Calu3 (cell line): ENCODE results near the gene XDH. TPM values are rescaled to one million over a fixed set of nuclear protein-coding genes. Genes with fewer than 3 reads are reported as not detected.

ENCODE experiments used
- BruUV-seq: library from RNA; stranded (reverse); fragments of 400-500 nt; replicated peaks from 2 replicates; lab custom pipeline; 2021; lab: Mats Ljungman, UMichigan
- CTCF ChIA-PET: fragments of 300-600 bp; sonication (Branson Sonifier 250); formaldehyde crosslinking; loops from one replicate; lab custom pipeline; 2022; ENCODE audit warnings: antibody characterized with exemption; lab: Charles Lee
- DNase-seq: peaks from one replicate; pipeline ENCODE4 v3.0.0; 2022
- H3K27ac Mint-ChIP-seq: one replicate; pipeline ENCODE4 v1.8.0; 2022; ENCODE audit warnings: mixed read lengths; ENCODE audit not compliant: unreplicated experiment
- H3K27me3 Mint-ChIP-seq: one replicate; pipeline ENCODE4 v1.8.0; 2022; ENCODE audit warnings: mixed read lengths; ENCODE audit not compliant: unreplicated experiment
- H3K36me3 Mint-ChIP-seq: one replicate; pipeline ENCODE4 v1.8.0; 2022; ENCODE audit warnings: mild to moderate bottlenecking, moderate library complexity, mixed read lengths; ENCODE audit not compliant: insufficient read depth, unreplicated experiment
- H3K4me1 Mint-ChIP-seq: one replicate; pipeline ENCODE4 v1.8.0; 2022; ENCODE audit warnings: mild to moderate bottlenecking, low read depth, mixed read lengths; ENCODE audit not compliant: unreplicated experiment
- H3K4me3 Mint-ChIP-seq: one replicate; pipeline ENCODE4 v1.8.0; 2022; ENCODE audit warnings: mild to moderate bottlenecking, low read depth, moderate library complexity, mixed read lengths; ENCODE audit not compliant: unreplicated experiment
- H3K9me3 Mint-ChIP-seq: one replicate; pipeline ENCODE4 v1.8.0; 2022; ENCODE audit warnings: low read depth, mixed read lengths; ENCODE audit not compliant: unreplicated experiment
- intact Hi-C: fragments of 100-400 bp; cut with micrococcal nuclease; formaldehyde crosslinking; loops from one replicate; pipeline ENCODE4 v1.10.0; 2022; ENCODE audit not compliant: unreplicated experiment
- total RNA-seq: library from RNA; stranded (reverse); gene quantifications from 2 replicates; pipeline ENCODE4 v1.2.3, GENCODE V29; 2022
- TF ChIP-seq, protein P1 (sequence below): fragments of 200-600 bp; IDR thresholded peaks from one replicate; pipeline ENCODE4 v1.8.0; 2022; ENCODE audit warnings: antibody characterized with exemption; ENCODE audit not compliant: unreplicated experiment

Gene XDH
- total RNA-seq, 1 experiment from 2014 or later: 4.2 TPM

DNA sequence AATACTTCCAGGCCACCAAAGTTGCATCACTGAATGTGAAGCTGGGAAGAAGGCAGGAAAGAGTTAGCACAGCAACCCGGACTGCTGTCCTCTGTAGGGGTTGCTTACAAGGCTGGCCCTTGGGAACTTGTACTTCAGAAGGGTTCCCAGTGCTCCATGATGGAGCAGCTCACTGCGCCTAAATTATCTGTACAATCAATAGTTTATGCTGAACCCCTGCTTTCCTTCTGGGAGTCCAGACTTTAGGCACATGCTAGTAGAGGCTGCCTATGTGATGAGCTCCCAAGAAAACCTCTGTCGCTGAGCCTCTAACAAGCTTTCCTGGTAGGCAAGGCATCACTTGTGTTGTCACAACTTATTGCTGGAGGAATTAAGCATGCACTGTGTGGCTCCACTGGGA is 34.3 kb downstream of the XDH start:
- Mint-ChIP-seq H3K36me3 (peaks cover 16% of the 10 kb centered on the region), H3K4me1 (peaks cover 39% of the 10 kb centered on the region), H3K9me3 (no peaks in the 10 kb centered on the region), H3K4me3 (no peak overlapping the region), H3K27ac (no peak overlapping the region), H3K27me3 (no peaks in the 10 kb centered on the region)
- CTCF ChIA-PET: no interaction called here
- intact Hi-C loops: loop anchor here (5.0 kb wide), 1 partner anchor 47 kb away; no protein-coding TSS in a partner anchor
- TF ChIP-seq, protein P1, sequence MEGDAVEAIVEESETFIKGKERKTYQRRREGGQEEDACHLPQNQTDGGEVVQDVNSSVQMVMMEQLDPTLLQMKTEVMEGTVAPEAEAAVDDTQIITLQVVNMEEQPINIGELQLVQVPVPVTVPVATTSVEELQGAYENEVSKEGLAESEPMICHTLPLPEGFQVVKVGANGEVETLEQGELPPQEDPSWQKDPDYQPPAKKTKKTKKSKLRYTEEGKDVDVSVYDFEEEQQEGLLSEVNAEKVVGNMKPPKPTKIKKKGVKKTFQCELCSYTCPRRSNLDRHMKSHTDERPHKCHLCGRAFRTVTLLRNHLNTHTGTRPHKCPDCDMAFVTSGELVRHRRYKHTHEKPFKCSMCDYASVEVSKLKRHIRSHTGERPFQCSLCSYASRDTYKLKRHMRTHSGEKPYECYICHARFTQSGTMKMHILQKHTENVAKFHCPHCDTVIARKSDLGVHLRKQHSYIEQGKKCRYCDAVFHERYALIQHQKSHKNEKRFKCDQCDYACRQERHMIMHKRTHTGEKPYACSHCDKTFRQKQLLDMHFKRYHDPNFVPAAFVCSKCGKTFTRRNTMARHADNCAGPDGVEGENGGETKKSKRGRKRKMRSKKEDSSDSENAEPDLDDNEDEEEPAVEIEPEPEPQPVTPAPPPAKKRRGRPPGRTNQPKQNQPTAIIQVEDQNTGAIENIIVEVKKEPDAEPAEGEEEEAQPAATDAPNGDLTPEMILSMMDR: no peak
- BruUV-seq: no TSS peak
- DNase-seq: no peak

DNA sequence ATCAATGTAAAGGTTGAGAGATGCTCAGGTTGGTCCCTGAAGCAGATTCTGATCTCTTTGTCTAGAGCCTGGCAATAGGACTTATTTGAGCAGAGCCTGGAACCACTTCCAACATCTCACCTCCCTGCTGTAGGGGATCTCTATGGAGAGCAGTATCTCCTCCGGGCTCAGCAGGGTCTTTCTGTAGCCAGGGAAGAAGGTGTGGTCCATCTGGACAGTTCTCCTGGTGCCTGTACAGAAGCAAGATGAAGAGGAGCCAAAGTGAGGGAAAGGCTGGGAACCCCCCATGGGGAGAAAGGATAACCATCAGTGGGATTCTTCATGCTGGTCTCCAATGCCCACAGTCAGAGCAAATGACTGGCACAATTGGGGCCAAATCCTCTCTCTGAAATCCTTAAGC is 34.8 kb downstream of the XDH start:
- Mint-ChIP-seq H3K36me3 (peaks cover 16% of the 10 kb centered on the region), H3K4me3 (no peak overlapping the region), H3K27me3 (no peaks in the 10 kb centered on the region), H3K27ac (no peak overlapping the region), H3K9me3 (no peaks in the 10 kb centered on the region), H3K4me1 (peaks cover 34% of the 10 kb centered on the region)
- no peak for DNase-seq
- TF ChIP-seq, protein P1: no peak
- intact Hi-C loops: loop anchor here (5.0 kb wide), 1 partner anchor 48 kb away; no protein-coding TSS in a partner anchor
- BruUV-seq: no TSS peak
- CTCF ChIA-PET: no interaction called here

- no peak for DNase-seq
- H3K27ac Mint-ChIP-seq: no peak overlapping the region
- peaks cover 13% of the 10 kb centered on the region for H3K36me3 Mint-ChIP-seq
- H3K4me1 Mint-ChIP-seq: peaks cover 27% of the 10 kb centered on the region
- intact Hi-C loops: no loop called here
- TF ChIP-seq, protein P1: no peak
- H3K4me3 Mint-ChIP-seq: no peak overlapping the region
- CTCF ChIA-PET: no interaction called here
- no peaks in the 10 kb centered on the region for H3K27me3 Mint-ChIP-seq
- H3K9me3 Mint-ChIP-seq: no peaks in the 10 kb centered on the region
- no TSS peak for BruUV-seq
Measured at GRCh38 chr2:31378791-31379501, 35.6 kb downstream of the XDH start.

GRCh38 chr2:31378389-31378788 is 36.2 kb downstream of the XDH start:
- Mint-ChIP-seq H3K9me3 (no peaks in the 10 kb centered on the region), H3K4me1 (peaks cover 21% of the 10 kb centered on the region), H3K36me3 (peaks cover 13% of the 10 kb centered on the region), H3K27ac (no peak overlapping the region), H3K27me3 (no peaks in the 10 kb centered on the region), H3K4me3 (no peak overlapping the region)
- DNase-seq: no peak
- BruUV-seq: no TSS peak
- intact Hi-C loops: no loop called here
- CTCF ChIA-PET: interaction anchor here (0.7 kb wide), 1 partner anchor 128 kb away, joined by 4 read pairs; no protein-coding TSS in a partner anchor
- TF ChIP-seq, protein P1: no peak
